ENCODE data around the gene PIP. TPM values are rescaled to one million over a fixed set of nuclear protein-coding genes. Genes with fewer than 3 reads are reported as not detected.
"Not testable (repeated sequence)": the region's sequence is repeated elsewhere in the genome, so short reads cannot be mapped to it uniquely, and the experiment has no call there.

Gene PIP
- total RNA-seq, 1 donor from 2014 or later, result 2.5 TPM

DNA sequence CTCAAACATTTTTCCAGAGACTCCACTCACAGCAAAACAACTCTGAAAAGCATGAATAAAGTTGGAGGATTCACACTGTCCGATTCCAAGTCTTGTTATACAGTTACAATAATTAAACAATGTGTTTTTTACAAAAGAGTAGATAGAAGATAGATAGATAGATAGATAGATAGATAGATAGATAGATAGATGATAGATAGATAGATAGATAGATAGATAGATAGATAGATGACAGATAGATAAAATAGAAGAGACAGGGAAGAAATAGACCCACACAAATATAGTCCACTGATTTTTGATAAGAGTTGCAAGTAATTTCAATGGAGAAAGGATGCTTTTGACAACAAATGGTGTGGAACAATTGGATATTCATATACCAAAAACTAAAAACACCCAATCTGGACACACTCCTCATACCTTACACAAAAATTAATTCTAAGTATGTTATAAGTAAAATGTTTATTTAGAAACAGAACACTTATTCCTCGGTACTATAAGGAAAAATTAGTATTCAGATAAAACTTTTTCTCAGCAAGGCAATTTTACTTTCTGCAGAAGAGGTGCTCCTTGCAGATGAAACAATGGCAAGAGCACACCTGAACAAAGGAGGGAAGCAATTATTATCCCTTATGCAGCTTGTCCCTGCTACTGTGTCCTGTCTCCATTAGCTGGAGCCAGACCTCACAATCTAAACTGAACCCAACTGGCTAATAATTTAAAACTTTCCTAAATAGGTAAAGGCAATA lies 45.7 kb downstream of the PIP start:
- no peaks in the 10 kb centered on the region for H3K4me1 ChIP-seq
- no peak overlapping the region for H3K4me3 ChIP-seq
- TF ChIP-seq POLR2AphosphoS5 (IDR thresholded peaks at IDR 0.05; ENCODE audit: insufficient read depth in 1 of 2, low read depth in 1 of 2) (no peak), POLR2A (IDR thresholded peaks at IDR 0.05) (no peak)
- TF ChIP-seq, protein P1, sequence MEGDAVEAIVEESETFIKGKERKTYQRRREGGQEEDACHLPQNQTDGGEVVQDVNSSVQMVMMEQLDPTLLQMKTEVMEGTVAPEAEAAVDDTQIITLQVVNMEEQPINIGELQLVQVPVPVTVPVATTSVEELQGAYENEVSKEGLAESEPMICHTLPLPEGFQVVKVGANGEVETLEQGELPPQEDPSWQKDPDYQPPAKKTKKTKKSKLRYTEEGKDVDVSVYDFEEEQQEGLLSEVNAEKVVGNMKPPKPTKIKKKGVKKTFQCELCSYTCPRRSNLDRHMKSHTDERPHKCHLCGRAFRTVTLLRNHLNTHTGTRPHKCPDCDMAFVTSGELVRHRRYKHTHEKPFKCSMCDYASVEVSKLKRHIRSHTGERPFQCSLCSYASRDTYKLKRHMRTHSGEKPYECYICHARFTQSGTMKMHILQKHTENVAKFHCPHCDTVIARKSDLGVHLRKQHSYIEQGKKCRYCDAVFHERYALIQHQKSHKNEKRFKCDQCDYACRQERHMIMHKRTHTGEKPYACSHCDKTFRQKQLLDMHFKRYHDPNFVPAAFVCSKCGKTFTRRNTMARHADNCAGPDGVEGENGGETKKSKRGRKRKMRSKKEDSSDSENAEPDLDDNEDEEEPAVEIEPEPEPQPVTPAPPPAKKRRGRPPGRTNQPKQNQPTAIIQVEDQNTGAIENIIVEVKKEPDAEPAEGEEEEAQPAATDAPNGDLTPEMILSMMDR (IDR thresholded peaks at IDR 0.05), result no peak
- intact Hi-C loops (cut with DNase I), result no loop called here
- no peaks in the 10 kb centered on the region for H3K27me3 ChIP-seq
- no peaks in the 10 kb centered on the region for H3K36me3 ChIP-seq
- H3K27ac ChIP-seq, result no peak overlapping the region
- DNase-seq (ENCODE audit: extremely low spot score in 2 of 2), result no peak
- no peaks in the 10 kb centered on the region for H3K9me3 ChIP-seq

DNA sequence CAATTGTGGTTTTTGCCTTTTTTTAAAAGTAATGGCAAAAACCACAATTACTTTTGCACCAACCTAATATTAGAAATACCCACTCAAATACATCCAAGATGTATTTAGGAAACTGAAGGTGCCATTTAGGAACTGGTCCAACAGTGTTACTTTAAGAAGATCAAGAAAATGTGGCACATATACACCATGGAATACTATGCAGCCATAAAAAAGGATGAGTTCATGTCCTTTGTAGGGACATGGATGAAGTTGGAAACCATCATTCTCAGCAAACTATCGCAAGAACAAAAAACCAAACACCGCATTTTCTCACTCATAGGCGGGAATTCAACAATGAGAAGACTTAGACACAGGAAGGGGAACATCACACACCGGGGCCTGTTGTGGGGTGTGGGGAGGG lies 48.9 kb downstream of the PIP start:
- DNase-seq (ENCODE audit: extremely low spot score in 2 of 2); H3K4me1 ChIP-seq; H3K36me3 ChIP-seq; H3K27me3 ChIP-seq; H3K27ac ChIP-seq; intact Hi-C loops (cut with DNase I); H3K4me3 ChIP-seq; H3K9me3 ChIP-seq: not testable (repeated sequence)

DNA sequence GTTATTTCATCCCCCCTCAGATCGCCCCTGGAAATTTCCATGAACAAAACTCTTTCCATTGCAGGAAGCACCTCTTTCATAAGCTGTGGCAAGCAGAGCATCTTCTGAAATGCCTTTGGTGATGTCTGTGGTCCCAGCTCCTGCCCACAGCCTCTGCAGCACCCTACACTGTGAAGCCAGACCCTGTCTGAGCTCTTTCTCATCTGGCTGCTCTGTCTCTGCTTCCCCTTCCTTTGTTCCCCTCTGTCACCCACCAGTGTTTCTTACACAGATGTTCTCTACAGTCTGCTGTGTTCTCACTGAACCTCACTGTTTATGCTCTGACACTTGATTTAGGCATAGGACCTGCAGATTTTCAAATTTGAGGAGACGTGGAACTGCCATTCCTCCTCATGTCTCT lies 49.5 kb downstream of the PIP start:
- Histone ChIP-seq H3K9me3 (no peaks in the 10 kb centered on the region), H3K4me3 (no peak overlapping the region), H3K36me3 (no peaks in the 10 kb centered on the region), H3K27ac (no peak overlapping the region), H3K27me3 (no peaks in the 10 kb centered on the region), H3K4me1 (no peaks in the 10 kb centered on the region)
- no peak for DNase-seq (ENCODE audit: extremely low spot score in 2 of 2)
- intact Hi-C loops (cut with DNase I), result no loop called here
- TF ChIP-seq POLR2A (IDR thresholded peaks at IDR 0.05) (no peak), POLR2AphosphoS5 (IDR thresholded peaks at IDR 0.05; ENCODE audit: insufficient read depth in 1 of 2, low read depth in 1 of 2) (no peak)
- TF ChIP-seq, protein P1 (IDR thresholded peaks at IDR 0.05), result no peak

DNA sequence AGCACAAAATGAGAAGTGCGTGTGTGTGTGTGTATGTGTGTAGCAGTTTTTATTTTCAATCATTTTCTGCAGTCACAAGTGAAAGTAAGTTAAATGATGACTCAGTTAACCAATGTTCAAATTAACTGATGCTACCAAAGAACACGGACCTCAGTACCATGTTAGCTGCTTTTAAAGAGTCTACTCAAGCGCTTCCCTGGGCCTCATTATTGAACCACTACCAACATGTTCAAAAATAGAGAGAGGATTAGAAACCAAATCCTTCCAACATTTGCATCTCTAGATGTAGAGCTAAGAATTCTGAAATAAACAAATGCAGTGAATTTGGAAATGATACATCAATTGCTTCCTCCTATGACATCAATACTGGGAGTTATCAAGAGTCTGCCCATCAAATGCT lies 51.1 kb downstream of the PIP start, which contains the start of gene TAS2R39:
TAS2R39 (plus strand) TSS at position 396 of the 400 bp plus-strand sequence; CDS start at position 396, 0 bp downstream.
- H3K9me3 ChIP-seq, result no peaks in the 10 kb centered on the region
- H3K4me3 ChIP-seq, result no peak within 1 kb of the TSS
- intact Hi-C loops (cut with DNase I), result no loop called here
- DNase-seq (ENCODE audit: extremely low spot score in 2 of 2), result no peak
- no peaks in the 10 kb centered on the region for H3K36me3 ChIP-seq
- no peak within 1 kb of the TSS for H3K27ac ChIP-seq
- TF ChIP-seq POLR2A (IDR thresholded peaks at IDR 0.05) (no peak), POLR2AphosphoS5 (IDR thresholded peaks at IDR 0.05; ENCODE audit: insufficient read depth in 1 of 2, low read depth in 1 of 2) (no peak)
- TF ChIP-seq, protein P1 (IDR thresholded peaks at IDR 0.05), result no peak
- H3K4me1 ChIP-seq, result no peaks in the 10 kb centered on the region
- no peaks in the 10 kb centered on the region for H3K27me3 ChIP-seq

DNA sequence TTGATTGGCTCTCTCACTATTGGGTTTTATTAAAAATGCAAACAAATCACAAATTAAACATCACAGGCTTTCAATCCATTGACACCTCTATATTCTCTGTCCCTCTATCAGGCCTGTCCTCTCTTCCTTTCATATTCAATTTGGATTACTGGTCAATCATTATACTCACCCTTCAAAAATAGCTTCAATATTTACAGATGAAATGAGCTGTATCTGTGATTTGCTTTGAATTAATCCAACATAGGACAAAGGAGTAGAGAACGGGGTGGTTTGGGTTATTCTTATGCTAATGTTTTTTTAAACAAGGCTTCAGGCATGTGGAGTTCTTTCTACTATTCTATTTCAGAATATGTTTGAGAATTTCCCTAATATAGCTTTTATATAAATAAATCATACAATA lies 53.7 kb downstream of the PIP start:
- TF ChIP-seq POLR2AphosphoS5 (IDR thresholded peaks at IDR 0.05; ENCODE audit: insufficient read depth in 1 of 2, low read depth in 1 of 2), result no peak
- TF ChIP-seq POLR2A (IDR thresholded peaks at IDR 0.05), result no peak
- TF ChIP-seq, protein P1 (IDR thresholded peaks at IDR 0.05), result no peak
- no peaks in the 10 kb centered on the region for H3K4me1 ChIP-seq
- H3K27me3 ChIP-seq, result no peaks in the 10 kb centered on the region
- no peak overlapping the region for H3K4me3 ChIP-seq
- intact Hi-C loops (cut with DNase I), result no loop called here
- H3K9me3 ChIP-seq, result no peaks in the 10 kb centered on the region
- DNase-seq (ENCODE audit: extremely low spot score in 2 of 2), result no peak
- H3K27ac ChIP-seq, result no peak overlapping the region
- H3K36me3 ChIP-seq, result no peaks in the 10 kb centered on the region
